ENCODE results near the gene NALCN.

DNA sequence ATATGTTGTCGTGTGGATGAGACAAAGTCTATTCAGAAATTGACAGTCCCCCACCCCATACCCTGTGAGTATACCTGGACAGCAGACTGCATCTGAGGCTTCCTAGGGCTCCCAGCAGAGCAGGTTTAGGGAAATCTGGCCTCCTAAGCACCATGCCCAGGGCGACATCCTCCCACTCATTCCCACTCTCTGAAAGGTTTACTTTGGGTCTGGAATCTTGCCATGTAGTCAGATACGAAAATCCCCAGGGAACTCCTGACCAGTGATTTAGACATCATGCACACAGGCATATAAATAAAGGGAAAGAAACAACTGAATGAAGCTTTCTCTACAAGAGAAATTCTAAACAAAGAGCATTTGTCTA lies 717 bp upstream of the NALCN start:
- TF ChIP-seq YY1 (IDR thresholded peaks at IDR 0.05; ENCODE audit: insufficient read depth, insufficient read length): no peak
- no peak for TF ChIP-seq SUZ12 (IDR thresholded peaks at IDR 0.05; ENCODE audit: extremely low read depth, insufficient read depth, insufficient read length)
